Measurements from ENCODE around the gene GJA4.

GJA4 gene

GRCh38 chr1:34829250-34829649 lies 36.5 kb downstream of the GJA4 start:
- DNase-seq = no peak

DNA sequence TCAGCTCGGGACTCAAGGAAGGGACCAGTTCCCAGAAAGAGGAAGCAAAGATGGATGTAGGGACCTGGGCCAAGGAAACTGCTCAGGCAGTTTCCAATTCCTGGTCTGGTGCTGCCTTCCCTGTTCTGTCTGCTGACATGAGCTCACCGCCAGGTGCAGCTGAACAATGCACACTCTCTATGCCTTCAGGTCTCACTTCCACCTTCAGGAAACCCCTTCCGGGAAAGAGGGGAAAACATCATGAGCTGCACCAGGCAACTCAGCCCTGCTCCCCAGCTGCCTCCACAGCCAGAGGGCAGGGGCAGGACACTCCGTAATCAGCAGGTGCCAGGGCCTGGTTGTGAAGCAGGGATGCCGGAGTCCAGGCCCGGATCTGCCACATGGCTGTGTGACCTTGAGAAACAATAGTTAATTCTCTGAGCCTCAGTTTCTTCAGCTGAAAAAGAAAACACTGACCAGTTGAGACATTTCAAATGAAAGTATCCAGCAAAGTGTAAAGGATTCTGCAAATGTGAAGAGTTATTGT lies 39.0 kb downstream of the GJA4 start:
- no peak for DNase-seq

GRCh38 chr1:34833711-34834110 lies 40.9 kb downstream of the GJA4 start:
- DNase-seq = no peak

GRCh38 chr1:34839526-34840305 lies 46.9 kb downstream of the GJA4 start:
- DNase-seq = no peak

DNA sequence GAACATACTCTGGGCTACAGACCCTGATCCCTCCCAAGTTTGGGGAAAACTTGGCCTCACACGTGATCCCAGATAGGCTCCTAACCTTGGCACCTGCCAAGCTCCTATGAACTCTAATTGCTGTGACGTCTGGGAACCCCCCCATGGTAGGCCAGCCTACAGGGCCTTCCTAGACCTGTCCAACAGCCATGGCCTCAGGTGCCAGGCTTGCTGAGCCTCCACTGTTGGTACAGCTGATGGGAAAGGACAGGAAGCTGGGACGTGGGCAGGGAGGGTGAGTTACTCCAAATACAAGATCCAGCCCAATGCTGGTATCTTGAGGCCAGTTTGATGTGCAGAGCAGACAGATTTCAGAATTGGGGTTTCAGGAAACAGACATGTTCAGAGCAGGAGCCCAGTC lies 47.6 kb downstream of the GJA4 start:
- no peak for DNase-seq

DNA sequence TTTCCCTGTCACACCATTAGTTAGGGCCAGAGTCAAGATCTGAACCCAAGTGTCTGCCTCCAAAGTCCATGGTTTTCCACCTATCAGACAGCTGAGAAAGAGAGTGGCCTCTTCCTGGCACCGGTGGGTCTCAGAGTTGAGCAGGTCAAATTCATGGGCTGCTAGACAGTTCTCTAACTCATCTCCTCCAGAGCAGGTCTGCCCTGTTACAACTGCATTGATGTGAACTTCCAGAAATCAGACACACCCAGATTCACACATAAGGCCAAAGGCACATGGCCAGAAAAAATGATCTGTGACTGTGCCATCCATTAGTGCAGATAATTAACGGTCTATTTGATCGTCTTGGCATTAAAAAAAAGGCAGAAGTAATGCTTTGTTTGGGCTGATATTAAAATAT lies 49.3 kb downstream of the GJA4 start:
- no peak for DNase-seq

- peak in 5 of 56 donors; percentile 8 to 29 (median 14) for DNase-seq
These were observed 50.2 kb downstream of the GJA4 start for GRCh38 chr1:34842952-34843371.

- no peak for DNase-seq
These were observed 50.8 kb downstream of the GJA4 start for GRCh38 chr1:34843392-34844251.

DNA sequence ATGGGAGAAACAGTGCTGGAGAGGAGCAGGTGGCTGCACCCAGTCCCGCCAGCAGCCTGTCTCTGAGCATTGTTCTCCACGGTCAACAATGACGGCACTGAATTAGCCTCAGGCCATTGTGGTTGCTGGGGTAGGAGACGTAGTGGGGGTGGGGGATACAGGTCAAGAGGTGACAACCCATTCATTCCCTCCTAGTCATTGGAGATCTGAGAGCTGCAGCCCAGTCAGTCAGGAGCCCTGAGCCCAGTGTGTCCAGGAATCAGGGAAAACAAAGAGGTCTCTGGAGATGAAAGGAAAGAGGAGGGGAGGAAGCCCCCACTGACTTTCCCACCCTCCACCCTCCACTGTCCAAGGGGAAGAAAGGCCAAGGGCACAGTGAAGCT lies 51.4 kb downstream of the GJA4 start:
- DNase-seq = peak in 15 of 56 donors; percentile 8 to 60 (median 20)
